Left kidney (tissue), 2 donors: ENCODE results near the gene AP2S1. TPM values are rescaled to one million over a fixed set of nuclear protein-coding genes. Genes with fewer than 3 reads are reported as not detected.
"Not testable (repeated sequence)": the region's sequence is repeated elsewhere in the genome, so short reads cannot be mapped to it uniquely, and the experiment has no call there.

Experiments
- DNase-seq: peaks from one replicate; pipeline ENCODE4 v3.0.0-alpha.2; 2013
- polyA plus RNA-seq: library from polyadenylated mRNA; unstranded; fragments of 120-200 nt; gene quantifications from one replicate; pipeline ENCODE4 v1.2.1, GENCODE V29; 2013; ENCODE audit not compliant: insufficient read length

AP2S1 gene
- polyA plus RNA-seq, 1 donor = 92.9 TPM

- DNase-seq = no peak
Observed at GRCh38 chr19:46809534-46810272, 40.9 kb downstream of the AP2S1 start.

GRCh38 chr19:46806656-46807055 lies 44.0 kb downstream of the AP2S1 start:
- no peak for DNase-seq

GRCh38 chr19:46804432-46804831 lies 46.2 kb downstream of the AP2S1 start:
- DNase-seq = not testable (repeated sequence)

GRCh38 chr19:46803555-46803954 lies 47.1 kb downstream of the AP2S1 start:
- no peak for DNase-seq

DNA sequence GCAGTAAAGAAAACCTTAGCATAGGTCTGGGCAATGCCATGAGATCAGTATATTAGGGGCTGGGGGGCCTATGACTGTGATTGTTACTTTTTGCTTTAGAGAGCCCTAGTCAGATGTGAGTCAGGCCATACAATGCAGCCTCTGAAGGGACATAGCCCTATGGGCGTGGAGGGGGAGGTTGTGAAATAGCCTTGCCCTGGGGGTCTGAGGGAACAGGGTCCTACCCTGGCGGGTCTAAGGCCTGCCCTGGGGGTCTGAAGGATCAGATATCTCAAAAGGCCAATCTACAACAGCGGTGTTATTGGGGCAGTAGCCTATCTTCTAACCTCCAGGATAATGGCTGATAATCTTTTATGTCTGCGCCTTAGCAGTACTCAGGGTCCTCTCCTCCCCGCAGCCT lies 48.5 kb downstream of the AP2S1 start:
- no peak for DNase-seq

GRCh38 chr19:46798713-46799112 lies 51.9 kb downstream of the AP2S1 start:
- DNase-seq = no peak

GRCh38 chr19:46797881-46798280 lies 52.8 kb downstream of the AP2S1 start:
- DNase-seq = no peak

- peak; percentile 25 for DNase-seq
Observed at GRCh38 chr19:46791944-46792343, 58.7 kb downstream of the AP2S1 start.

DNA sequence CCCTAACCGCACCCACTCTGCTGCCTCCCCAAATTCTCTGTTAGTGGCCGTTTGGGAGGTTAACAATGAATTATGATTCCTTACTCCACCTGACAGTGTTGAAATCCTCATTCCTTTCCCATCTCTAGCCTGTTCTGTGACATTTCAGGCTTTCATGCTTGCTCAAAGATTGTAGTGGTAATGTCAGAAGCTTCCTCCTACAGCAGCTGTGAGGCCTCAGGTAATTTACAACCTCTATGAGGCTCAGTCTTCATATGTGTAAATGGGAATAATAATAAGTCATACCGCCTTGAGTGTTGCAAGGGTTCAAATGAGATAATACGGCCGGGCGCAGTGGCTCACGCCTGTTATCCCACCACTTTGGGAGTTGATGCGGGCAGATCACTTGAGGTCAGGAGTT lies 61.3 kb downstream of the AP2S1 start:
- DNase-seq = no peak

GRCh38 chr19:46788968-46789338 lies 61.7 kb downstream of the AP2S1 start:
- DNase-seq = no peak

- peak; percentile 91 for DNase-seq
Observed at GRCh38 chr19:46788262-46788967, 62.2 kb downstream of the AP2S1 start, which contains the start of gene SLC1A5. Gene SLC1A5, minus strand, starts transcription at chr19:46788594. Its CDS starts 629 bp downstream, at chr19:46787965.

Other genes with a start within 250 kb of the AP2S1 start
- 447 TPM for gene CALM3, start 249.5 kb downstream of the AP2S1 start, polyA plus RNA-seq
- gene PTGIR, start 225.8 kb downstream of the AP2S1 start, polyA plus RNA-seq = 1.7 TPM
- 2.9 TPM for gene GNG8, start 214.6 kb downstream of the AP2S1 start, polyA plus RNA-seq
- gene DACT3, start 189.7 kb downstream of the AP2S1 start, polyA plus RNA-seq = 24.5 TPM
- 39.6 TPM for gene PRKD2, start 133.7 kb downstream of the AP2S1 start, polyA plus RNA-seq
- gene FKRP, start 104.8 kb downstream of the AP2S1 start, polyA plus RNA-seq = 23.0 TPM
- gene STRN4, start 104.4 kb downstream of the AP2S1 start, polyA plus RNA-seq = 77.7 TPM
- 34.3 TPM for gene SLC1A5, start 62.3 kb downstream of the AP2S1 start, polyA plus RNA-seq
- 51.4 TPM for gene ARHGAP35, start 10.2 kb upstream of the AP2S1 start, polyA plus RNA-seq
- 1.3 TPM for gene NPAS1, start 169.0 kb upstream of the AP2S1 start, polyA plus RNA-seq
- gene TMEM160, start 197.8 kb upstream of the AP2S1 start, polyA plus RNA-seq = 6.8 TPM